NB4 (cell line): Measurements from ENCODE around the gene CEP250.

ENCODE experiments used
- MYC ChIP-seq: IDR thresholded peaks from 2 replicates; pipeline ENCODE4 v1.6.1; 2011; ENCODE audit warnings: low read depth, low read length
- POLR2A ChIP-seq: IDR thresholded peaks from 2 replicates; pipeline ENCODE4 v1.6.1; 2011; ENCODE audit warnings: mild to moderate bottlenecking; ENCODE audit not compliant: insufficient read length; ENCODE audit errors: extremely low read depth
- TF ChIP-seq, protein P1 (sequence below): IDR thresholded peaks from one replicate; pipeline ENCODE4 v1.5.1; 2012; ENCODE audit warnings: low read depth, low read length
- TF ChIP-seq, protein P2 (sequence below): IDR thresholded peaks from 2 replicates; pipeline ENCODE4 v1.6.1; 2011; ENCODE audit warnings: low read depth, low read length

DNA sequence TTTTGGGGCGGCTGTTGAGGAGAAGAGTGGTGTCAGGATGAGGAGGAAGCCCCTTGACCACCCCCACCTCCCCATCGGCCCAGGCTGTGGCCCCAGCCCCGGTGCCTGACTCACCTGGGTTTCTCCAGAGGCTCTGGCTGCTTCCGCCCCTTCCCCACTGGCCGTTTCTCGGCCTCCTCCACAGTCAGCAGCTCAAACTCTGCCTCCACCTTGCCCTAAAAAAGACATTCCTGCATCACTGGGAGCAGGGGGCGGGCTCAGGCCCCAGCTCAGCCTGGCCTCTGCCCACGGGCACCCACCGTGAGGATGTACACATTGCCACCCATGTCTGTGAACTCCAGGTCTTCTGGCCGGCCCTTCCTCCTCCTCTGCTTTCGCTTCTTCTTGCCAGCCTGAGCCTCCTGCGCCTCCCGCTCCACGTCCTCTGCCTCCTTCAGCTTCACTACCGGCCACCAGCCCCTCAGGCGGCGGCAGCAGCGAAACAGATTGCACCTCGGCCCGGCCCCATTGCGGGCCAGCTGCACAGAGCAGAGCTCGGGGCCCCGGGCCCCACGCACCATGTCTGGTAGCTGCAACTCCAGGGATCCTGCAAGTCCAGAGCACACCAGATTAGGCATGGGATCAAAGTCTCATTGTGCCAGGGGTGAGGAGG is 103.8 kb downstream of the CEP250 start:
- TF ChIP-seq, protein P1, sequence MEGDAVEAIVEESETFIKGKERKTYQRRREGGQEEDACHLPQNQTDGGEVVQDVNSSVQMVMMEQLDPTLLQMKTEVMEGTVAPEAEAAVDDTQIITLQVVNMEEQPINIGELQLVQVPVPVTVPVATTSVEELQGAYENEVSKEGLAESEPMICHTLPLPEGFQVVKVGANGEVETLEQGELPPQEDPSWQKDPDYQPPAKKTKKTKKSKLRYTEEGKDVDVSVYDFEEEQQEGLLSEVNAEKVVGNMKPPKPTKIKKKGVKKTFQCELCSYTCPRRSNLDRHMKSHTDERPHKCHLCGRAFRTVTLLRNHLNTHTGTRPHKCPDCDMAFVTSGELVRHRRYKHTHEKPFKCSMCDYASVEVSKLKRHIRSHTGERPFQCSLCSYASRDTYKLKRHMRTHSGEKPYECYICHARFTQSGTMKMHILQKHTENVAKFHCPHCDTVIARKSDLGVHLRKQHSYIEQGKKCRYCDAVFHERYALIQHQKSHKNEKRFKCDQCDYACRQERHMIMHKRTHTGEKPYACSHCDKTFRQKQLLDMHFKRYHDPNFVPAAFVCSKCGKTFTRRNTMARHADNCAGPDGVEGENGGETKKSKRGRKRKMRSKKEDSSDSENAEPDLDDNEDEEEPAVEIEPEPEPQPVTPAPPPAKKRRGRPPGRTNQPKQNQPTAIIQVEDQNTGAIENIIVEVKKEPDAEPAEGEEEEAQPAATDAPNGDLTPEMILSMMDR: no peak
- TF ChIP-seq POLR2A: no peak
- TF ChIP-seq, protein P2, sequence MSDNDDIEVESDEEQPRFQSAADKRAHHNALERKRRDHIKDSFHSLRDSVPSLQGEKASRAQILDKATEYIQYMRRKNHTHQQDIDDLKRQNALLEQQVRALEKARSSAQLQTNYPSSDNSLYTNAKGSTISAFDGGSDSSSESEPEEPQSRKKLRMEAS: no peak
- TF ChIP-seq MYC: no peak
